ENCODE measurements around the gene ABITRAM. TPM values are rescaled to one million over a fixed set of nuclear protein-coding genes. Genes with fewer than 3 reads are reported as not detected.
A peak's percentile ranks its signal among the peaks of the same experiment; 100 is the strongest.

The ABITRAM gene
- total and polyA plus RNA-seq, 11 donors: 8.2 to 17.0 (median 12.9) TPM

DNA sequence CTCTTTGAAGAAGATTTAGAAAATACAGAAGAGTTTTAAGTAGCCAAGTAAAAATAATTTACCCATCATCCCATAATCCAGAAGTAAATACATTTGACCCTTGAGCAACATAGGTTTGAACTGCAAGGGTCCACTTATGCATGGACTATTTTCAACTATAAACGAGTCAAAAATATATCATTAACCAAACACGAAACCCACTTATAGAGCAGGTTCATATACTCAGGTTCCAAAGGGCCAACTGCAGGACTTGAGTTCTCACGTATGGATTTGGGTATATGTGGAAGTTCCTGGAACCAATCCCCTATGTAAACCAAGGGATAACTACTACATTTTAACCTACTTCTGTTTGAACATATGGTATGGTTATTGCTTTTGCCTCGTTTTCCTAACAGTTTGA lies 5.8 kb downstream of the ABITRAM start:
- DNase-seq: no peak
- H3K27ac ChIP-seq: no peak overlapping the region
- H3K4me1 ChIP-seq: peaks cover 0 to 9% (median 5%) of the 10 kb centered on the region in 12 donors
- no peak for TF ChIP-seq POLR2A (IDR thresholded peaks at IDR 0.05)
- no peak for TF ChIP-seq CTCF (IDR thresholded peaks at IDR 0.05)
- intact Hi-C loops (cut with DNase I): loop anchor here in 2 of 10 donors (10.0 kb wide), 1 partner anchor 175 kb away; the partner anchor contains the start of gene TMEM245 (in 2 of the 2)
- no peak for ATAC-seq
- H3K36me3 ChIP-seq: peaks cover 0 to 84% (median 40%) of the 10 kb centered on the region in 9 donors
- WGBS, 4 donors: 89 to 93% (median 90%) methylated on average over 4 of the region's 4 CpGs
- no peak overlapping the region for H3K4me3 ChIP-seq
- no peaks in the 10 kb centered on the region for H3K27me3 ChIP-seq
- H3K9me3 ChIP-seq: no peaks in the 10 kb centered on the region

- peak overlapping the region in 2 of 12 donors; percentile 5 to 14 for H3K27ac ChIP-seq
- no peaks in the 10 kb centered on the region for H3K27me3 ChIP-seq
- DNase-seq (no peak), ATAC-seq (no peak)
- H3K4me3 ChIP-seq: no peak overlapping the region
- H3K9me3 ChIP-seq: no peaks in the 10 kb centered on the region
- WGBS, 4 donors: 58 to 70% (median 67%) methylated on average over 1 of the region's 1 CpG
- TF ChIP-seq CTCF (IDR thresholded peaks at IDR 0.05) (no peak), POLR2A (IDR thresholded peaks at IDR 0.05) (no peak)
- H3K4me1 ChIP-seq: peaks cover 0 to 20% (median 7%) of the 10 kb centered on the region in 12 donors
- intact Hi-C loops (cut with DNase I): loop anchor here in 1 of 10 donors (10.0 kb wide), 1 partner anchor 65 kb away; the partner anchor contains the start of gene CTNNAL1
- H3K36me3 ChIP-seq: peaks cover 0 to 35% (median 6%) of the 10 kb centered on the region in 9 donors
Observed at GRCh38 chr9:108950168-108950567, 16.0 kb downstream of the ABITRAM start.

GRCh38 chr9:108951578-108951977 lies 17.4 kb downstream of the ABITRAM start:
- no peak for TF ChIP-seq POLR2A (IDR thresholded peaks at IDR 0.05)
- TF ChIP-seq CTCF (IDR thresholded peaks at IDR 0.05): no peak

GRCh38 chr9:108953983-108954574 lies 19.9 kb downstream of the ABITRAM start:
- 0 to 3% (median 0%) methylated on average over 3 of the region's 3 CpGs for WGBS, 4 donors
- ATAC-seq (peak in 3 of 4 donors; percentile 65 to 84 (median 70)), DNase-seq (no peak)
- Histone ChIP-seq H3K4me3 (no peak overlapping the region), H3K27ac (peak overlapping the region in 10 of 12 donors; percentile 31 to 74 (median 67)), H3K36me3 (peaks cover 0 to 17% (median 5%) of the 10 kb centered on the region in 9 donors), H3K27me3 (no peaks in the 10 kb centered on the region), H3K9me3 (no peaks in the 10 kb centered on the region), H3K4me1 (peaks cover 0 to 24% (median 7%) of the 10 kb centered on the region in 12 donors)
- intact Hi-C loops (cut with DNase I): loop anchor here in 1 of 10 donors (10.0 kb wide), 1 partner anchor 61 kb away; the partner anchor contains the start of gene CTNNAL1
- peak; percentile 52 to 83 (median 66) for TF ChIP-seq CTCF (IDR thresholded peaks at IDR 0.05)
- TF ChIP-seq POLR2A (IDR thresholded peaks at IDR 0.05): no peak

More at GRCh38 chr9:108951578-108951977, 17.4 kb downstream of the ABITRAM start:
- ATAC-seq (no peak), DNase-seq (no peak)
- intact Hi-C loops (cut with DNase I): loop anchor here in 1 of 10 donors (10.0 kb wide), 1 partner anchor 63 kb away; the partner anchor contains the start of gene CTNNAL1
- Histone ChIP-seq H3K36me3 (peaks cover 0 to 26% (median 5%) of the 10 kb centered on the region in 9 donors), H3K4me1 (peaks cover 0 to 24% (median 7%) of the 10 kb centered on the region in 12 donors), H3K9me3 (no peaks in the 10 kb centered on the region), H3K4me3 (no peak overlapping the region), H3K27me3 (no peaks in the 10 kb centered on the region), H3K27ac (no peak overlapping the region)
- WGBS, 4 donors: 70 to 92% (median 86%) methylated on average over 2 of the region's 2 CpGs
